K562 (cell line): Measurements from ENCODE around the gene UBXN1. TPM values are rescaled to one million over a fixed set of nuclear protein-coding genes. Genes with fewer than 3 reads are reported as not detected.

Source experiments
- ADNP ChIP-seq: fragments of 200-800 bp; sonication (Bioruptor generic); IDR thresholded peaks from 2 replicates; pipeline ENCODE4 v1.6.1; 2016; ENCODE audit warnings: missing genetic modification characterization, missing compliant biosample characterization
- BCLAF1 ChIP-seq, 2 experiments: fragments of 450-650 bp in 1 of 2; IDR thresholded peaks; 2 replicates each; pipeline ENCODE4 v1.6.1; 2011 to 2017; ENCODE audit warnings: low read depth in 2 of 2, antibody characterized with exemption in 1 of 2, borderline replicate concordance in 1 of 2, low read length in 1 of 2, mild to moderate bottlenecking in 1 of 2, mixed read lengths in 1 of 2; ENCODE audit not compliant: control insufficient read depth in 1 of 2
- CCNT2 ChIP-seq: IDR thresholded peaks from 2 replicates; pipeline ENCODE4 v1.6.1; 2011; ENCODE audit warnings: borderline replicate concordance, low read depth, mild to moderate bottlenecking, moderate library complexity, mixed read lengths, low read length; ENCODE audit not compliant: insufficient read length; ENCODE audit errors: extremely low read depth
- CTCFL ChIP-seq: IDR thresholded peaks from 2 replicates; pipeline ENCODE4 v1.6.1; 2011; ENCODE audit warnings: borderline replicate concordance, low read depth, mild to moderate bottlenecking, moderate library complexity, low read length; ENCODE audit not compliant: insufficient read depth, poor library complexity, severe bottlenecking
- DMBX1 ChIP-seq: fragments of 250-450 bp; sonication (Bioruptor Pico); IDR thresholded peaks from 2 replicates; pipeline ENCODE4 v1.8.0; 2022; ENCODE audit warnings: inconsistent platforms, mild to moderate bottlenecking, moderate library complexity, borderline replicate concordance
- GABPB1 ChIP-seq: sonication (generic); formaldehyde crosslinking; IDR thresholded peaks from 2 replicates; pipeline ENCODE4 v1.8.0; 2022; ENCODE audit warnings: mild to moderate bottlenecking, missing genetic modification reagents
- JUNB ChIP-seq: fragments of 450-650 bp; formaldehyde crosslinking; conservative IDR thresholded peaks from 2 replicates; pipeline ENCODE4 v1.4.0; 2020; ENCODE audit warnings: mild to moderate bottlenecking
- RFX1 ChIP-seq: fragments of 450-650 bp; IDR thresholded peaks from 2 replicates; pipeline ENCODE4 v1.6.1; 2016; ENCODE audit warnings: mild to moderate bottlenecking, moderate library complexity
- XRCC5 ChIP-seq: fragments of 200-400 bp; formaldehyde crosslinking; IDR thresholded peaks from 2 replicates; pipeline ENCODE4 v1.6.1; 2017; ENCODE audit warnings: low read depth, mild to moderate bottlenecking, low read length
- ZNF165 ChIP-seq: fragments of 250-450 bp; sonication (Bioruptor Pico); IDR thresholded peaks from 2 replicates; pipeline ENCODE4 v1.4.0; 2020; ENCODE audit warnings: borderline replicate concordance
- ZNF174 ChIP-seq: fragments of 250-450 bp; sonication (Bioruptor Pico); IDR thresholded peaks from 2 replicates; pipeline ENCODE4 v1.4.0; 2020; ENCODE audit warnings: mild to moderate bottlenecking
- ZNF318 ChIP-seq, 2 experiments: fragments of 450-650 bp; IDR thresholded peaks; 2 replicates each; pipeline ENCODE4 v1.6.1; 2016; ENCODE audit warnings: mild to moderate bottlenecking in 2 of 2, borderline replicate concordance in 1 of 2, low read depth in 1 of 2, moderate library complexity in 1 of 2
- polyA plus RNA-seq, 8 experiments: library from polyadenylated mRNA; depleted of rRNA in 4 of 8; stranded (reverse) in 5 of 8; unstranded in 3 of 8; fragments of >200 nt; fragmentation: Nextera tagmentation in 2 of 8; fragmentation: Illumina TruSeq in 1 of 8; extraction: Ambion mirVana in 2 of 8; extraction: Trizol in 1 of 8; gene quantifications; 2 replicates each; pipeline versions ENCODE4 v1.2.1 to v1.2.3, GENCODE V29; 2011 to 2014; ENCODE audit warnings: inconsistent platforms in 1 of 8, missing spikeins in 1 of 8
- total RNA-seq, 7 experiments: library from RNA; depleted of rRNA in 6 of 7; stranded (reverse); fragments of >200 nt in 6 of 7; fragmentation: Illumina TruSeq in 2 of 7; extraction: Trizol in 2 of 7; gene quantifications; 2 replicates each; pipeline versions ENCODE4 v1.2.1 to v1.2.3, GENCODE V29; 2011 to 2021; ENCODE audit warnings: low replicate concordance in 1 of 7

UBXN1 gene
- total and polyA plus RNA-seq, 9 of the 15 experiments (the other 6 are each of a cell fraction or from before 2014, with no cell fraction given), result 4.8 to 263 (median 99.7) TPM

- TF ChIP-seq ZNF318 (IDR thresholded peaks at IDR 0.05; ENCODE audit: borderline replicate concordance in 1 of 2, low read depth in 1 of 2) (no peak), BCLAF1 (IDR thresholded peaks at IDR 0.05; ENCODE audit: borderline replicate concordance in 1 of 2, control insufficient read depth in 1 of 2, low read depth in 2 of 2, low read length in 1 of 2) (no peak), ADNP (no peak), DMBX1 (CRISPR knock-in tag) (no peak), JUNB (CRISPR knock-in tag) (no peak), CCNT2 (no peak), ZNF174 (CRISPR knock-in tag) (no peak), ZNF165 (CRISPR knock-in tag) (no peak; the same call in 1 of the 2 replicates), XRCC5 (peak; percentile 5; the same call in 1 of the 2 replicates), CTCFL (no peak), GABPB1 (CRISPR knock-in tag) (peak; percentile 84), RFX1 (no peak)
Observed at GRCh38 chr11:62671608-62672389, 7.1 kb downstream of the UBXN1 start, which contains the start of the genes LBHD1 and UQCC3 (continued).
